H1 (cell line): ENCODE data around the gene RREB1. TPM values are rescaled to one million over a fixed set of nuclear protein-coding genes. Genes with fewer than 3 reads are reported as not detected.

Experiments
- HDAC6 ChIP-seq: IDR thresholded peaks from one replicate; pipeline ENCODE4 v1.7.1; 2012; ENCODE audit warnings: low read depth, mild to moderate bottlenecking, inconsistent platforms, low read length, moderate library complexity
- RXRA ChIP-seq: IDR thresholded peaks from 2 replicates; pipeline ENCODE4 v1.6.1; 2011; ENCODE audit warnings: low read depth, mild to moderate bottlenecking, low read length, moderate library complexity; ENCODE audit not compliant: insufficient read depth
- SIX5 ChIP-seq: IDR thresholded peaks from 2 replicates; pipeline ENCODE4 v1.6.1; 2011; ENCODE audit warnings: mild to moderate bottlenecking, low read depth, low read length
- TCF12 ChIP-seq: IDR thresholded peaks from 2 replicates; pipeline ENCODE4 v1.6.1; 2011; ENCODE audit warnings: low read depth, mild to moderate bottlenecking, low read length
- polyA plus RNA-seq, 7 experiments: library from polyadenylated mRNA; depleted of rRNA in 3 of 7; stranded (reverse) in 5 of 7; unstranded in 2 of 7; fragments of >200 nt in 5 of 7; fragments of 200-250 nt in 2 of 7; gene quantifications; 1 replicate in 5 of 7; 2 replicates in 1 of 7; 4 replicates in 1 of 7; pipeline versions ENCODE4 v1.2.1 to v1.2.3, GENCODE V29; 2011 to 2013; ENCODE audit warnings: missing spikeins in 2 of 7, mixed read lengths in 2 of 7
- total RNA-seq: library from RNA; stranded (reverse); fragmentation: NEBNext Ultra II Directional; extraction: Animal tissue kit (Norgen Biotek cat#: 25700); gene quantifications from 2 replicates; pipeline ENCODE4 v1.2.1, GENCODE V29; 2021
- TF ChIP-seq, protein P1 (sequence below): fragments of 300-600 bp; sonication (generic); IDR thresholded peaks from 2 replicates; pipeline ENCODE4 v1.7.1; 2012; ENCODE audit warnings: low read length, moderate library complexity, mild to moderate bottlenecking, inconsistent platforms; ENCODE audit not compliant: insufficient replicate concordance

Gene RREB1
- total and polyA plus RNA-seq, 2 of the 8 experiments (the other 6 are each of a cell fraction or from before 2014, with no cell fraction given): 3.9 to 34.7 TPM

DNA sequence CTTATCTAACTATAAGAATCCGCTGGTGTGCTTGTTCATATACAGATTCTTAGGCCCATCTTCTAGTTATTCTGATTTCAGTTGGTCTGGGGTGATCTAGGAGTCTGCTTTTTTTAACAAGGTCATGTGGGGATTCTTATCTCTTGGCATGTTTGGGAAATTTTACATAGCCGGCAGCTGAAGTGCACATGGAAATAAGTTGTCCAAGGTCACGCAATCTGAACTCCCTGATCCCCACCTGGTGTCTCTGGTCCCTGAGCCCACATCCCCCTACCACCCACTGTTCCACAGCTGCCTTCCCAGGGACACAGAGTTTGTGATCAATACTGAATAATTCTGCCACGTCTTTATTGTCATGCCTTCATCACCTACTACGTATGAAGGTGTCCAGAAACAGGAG, 114.4 kb downstream of the RREB1 start (continued):
- TF ChIP-seq, protein P1, sequence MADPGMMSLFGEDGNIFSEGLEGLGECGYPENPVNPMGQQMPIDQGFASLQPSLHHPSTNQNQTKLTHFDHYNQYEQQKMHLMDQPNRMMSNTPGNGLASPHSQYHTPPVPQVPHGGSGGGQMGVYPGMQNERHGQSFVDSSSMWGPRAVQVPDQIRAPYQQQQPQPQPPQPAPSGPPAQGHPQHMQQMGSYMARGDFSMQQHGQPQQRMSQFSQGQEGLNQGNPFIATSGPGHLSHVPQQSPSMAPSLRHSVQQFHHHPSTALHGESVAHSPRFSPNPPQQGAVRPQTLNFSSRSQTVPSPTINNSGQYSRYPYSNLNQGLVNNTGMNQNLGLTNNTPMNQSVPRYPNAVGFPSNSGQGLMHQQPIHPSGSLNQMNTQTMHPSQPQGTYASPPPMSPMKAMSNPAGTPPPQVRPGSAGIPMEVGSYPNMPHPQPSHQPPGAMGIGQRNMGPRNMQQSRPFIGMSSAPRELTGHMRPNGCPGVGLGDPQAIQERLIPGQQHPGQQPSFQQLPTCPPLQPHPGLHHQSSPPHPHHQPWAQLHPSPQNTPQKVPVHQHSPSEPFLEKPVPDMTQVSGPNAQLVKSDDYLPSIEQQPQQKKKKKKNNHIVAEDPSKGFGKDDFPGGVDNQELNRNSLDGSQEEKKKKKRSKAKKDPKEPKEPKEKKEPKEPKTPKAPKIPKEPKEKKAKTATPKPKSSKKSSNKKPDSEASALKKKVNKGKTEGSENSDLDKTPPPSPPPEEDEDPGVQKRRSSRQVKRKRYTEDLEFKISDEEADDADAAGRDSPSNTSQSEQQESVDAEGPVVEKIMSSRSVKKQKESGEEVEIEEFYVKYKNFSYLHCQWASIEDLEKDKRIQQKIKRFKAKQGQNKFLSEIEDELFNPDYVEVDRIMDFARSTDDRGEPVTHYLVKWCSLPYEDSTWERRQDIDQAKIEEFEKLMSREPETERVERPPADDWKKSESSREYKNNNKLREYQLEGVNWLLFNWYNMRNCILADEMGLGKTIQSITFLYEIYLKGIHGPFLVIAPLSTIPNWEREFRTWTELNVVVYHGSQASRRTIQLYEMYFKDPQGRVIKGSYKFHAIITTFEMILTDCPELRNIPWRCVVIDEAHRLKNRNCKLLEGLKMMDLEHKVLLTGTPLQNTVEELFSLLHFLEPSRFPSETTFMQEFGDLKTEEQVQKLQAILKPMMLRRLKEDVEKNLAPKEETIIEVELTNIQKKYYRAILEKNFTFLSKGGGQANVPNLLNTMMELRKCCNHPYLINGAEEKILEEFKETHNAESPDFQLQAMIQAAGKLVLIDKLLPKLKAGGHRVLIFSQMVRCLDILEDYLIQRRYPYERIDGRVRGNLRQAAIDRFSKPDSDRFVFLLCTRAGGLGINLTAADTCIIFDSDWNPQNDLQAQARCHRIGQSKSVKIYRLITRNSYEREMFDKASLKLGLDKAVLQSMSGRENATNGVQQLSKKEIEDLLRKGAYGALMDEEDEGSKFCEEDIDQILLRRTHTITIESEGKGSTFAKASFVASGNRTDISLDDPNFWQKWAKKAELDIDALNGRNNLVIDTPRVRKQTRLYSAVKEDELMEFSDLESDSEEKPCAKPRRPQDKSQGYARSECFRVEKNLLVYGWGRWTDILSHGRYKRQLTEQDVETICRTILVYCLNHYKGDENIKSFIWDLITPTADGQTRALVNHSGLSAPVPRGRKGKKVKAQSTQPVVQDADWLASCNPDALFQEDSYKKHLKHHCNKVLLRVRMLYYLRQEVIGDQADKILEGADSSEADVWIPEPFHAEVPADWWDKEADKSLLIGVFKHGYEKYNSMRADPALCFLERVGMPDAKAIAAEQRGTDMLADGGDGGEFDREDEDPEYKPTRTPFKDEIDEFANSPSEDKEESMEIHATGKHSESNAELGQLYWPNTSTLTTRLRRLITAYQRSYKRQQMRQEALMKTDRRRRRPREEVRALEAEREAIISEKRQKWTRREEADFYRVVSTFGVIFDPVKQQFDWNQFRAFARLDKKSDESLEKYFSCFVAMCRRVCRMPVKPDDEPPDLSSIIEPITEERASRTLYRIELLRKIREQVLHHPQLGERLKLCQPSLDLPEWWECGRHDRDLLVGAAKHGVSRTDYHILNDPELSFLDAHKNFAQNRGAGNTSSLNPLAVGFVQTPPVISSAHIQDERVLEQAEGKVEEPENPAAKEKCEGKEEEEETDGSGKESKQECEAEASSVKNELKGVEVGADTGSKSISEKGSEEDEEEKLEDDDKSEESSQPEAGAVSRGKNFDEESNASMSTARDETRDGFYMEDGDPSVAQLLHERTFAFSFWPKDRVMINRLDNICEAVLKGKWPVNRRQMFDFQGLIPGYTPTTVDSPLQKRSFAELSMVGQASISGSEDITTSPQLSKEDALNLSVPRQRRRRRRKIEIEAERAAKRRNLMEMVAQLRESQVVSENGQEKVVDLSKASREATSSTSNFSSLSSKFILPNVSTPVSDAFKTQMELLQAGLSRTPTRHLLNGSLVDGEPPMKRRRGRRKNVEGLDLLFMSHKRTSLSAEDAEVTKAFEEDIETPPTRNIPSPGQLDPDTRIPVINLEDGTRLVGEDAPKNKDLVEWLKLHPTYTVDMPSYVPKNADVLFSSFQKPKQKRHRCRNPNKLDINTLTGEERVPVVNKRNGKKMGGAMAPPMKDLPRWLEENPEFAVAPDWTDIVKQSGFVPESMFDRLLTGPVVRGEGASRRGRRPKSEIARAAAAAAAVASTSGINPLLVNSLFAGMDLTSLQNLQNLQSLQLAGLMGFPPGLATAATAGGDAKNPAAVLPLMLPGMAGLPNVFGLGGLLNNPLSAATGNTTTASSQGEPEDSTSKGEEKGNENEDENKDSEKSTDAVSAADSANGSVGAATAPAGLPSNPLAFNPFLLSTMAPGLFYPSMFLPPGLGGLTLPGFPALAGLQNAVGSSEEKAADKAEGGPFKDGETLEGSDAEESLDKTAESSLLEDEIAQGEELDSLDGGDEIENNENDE: no peak
- TF ChIP-seq RXRA: no peak
- no peak for TF ChIP-seq HDAC6
- TF ChIP-seq TCF12: no peak
- TF ChIP-seq SIX5: no peak
